ENCODE data around the gene STXBP6. TPM values are rescaled to one million over a fixed set of nuclear protein-coding genes. Genes with fewer than 3 reads are reported as not detected.

STXBP6 gene
- total and polyA plus RNA-seq, 2 of the 13 experiments (the other 11 are each of a cell fraction or from before 2014, with no cell fraction given) = 35.3 to 42.8 TPM

GRCh38 chr14:24892497-24893051 lies 157.4 kb downstream of the STXBP6 start (continued):
- TF ChIP-seq, protein P1, sequence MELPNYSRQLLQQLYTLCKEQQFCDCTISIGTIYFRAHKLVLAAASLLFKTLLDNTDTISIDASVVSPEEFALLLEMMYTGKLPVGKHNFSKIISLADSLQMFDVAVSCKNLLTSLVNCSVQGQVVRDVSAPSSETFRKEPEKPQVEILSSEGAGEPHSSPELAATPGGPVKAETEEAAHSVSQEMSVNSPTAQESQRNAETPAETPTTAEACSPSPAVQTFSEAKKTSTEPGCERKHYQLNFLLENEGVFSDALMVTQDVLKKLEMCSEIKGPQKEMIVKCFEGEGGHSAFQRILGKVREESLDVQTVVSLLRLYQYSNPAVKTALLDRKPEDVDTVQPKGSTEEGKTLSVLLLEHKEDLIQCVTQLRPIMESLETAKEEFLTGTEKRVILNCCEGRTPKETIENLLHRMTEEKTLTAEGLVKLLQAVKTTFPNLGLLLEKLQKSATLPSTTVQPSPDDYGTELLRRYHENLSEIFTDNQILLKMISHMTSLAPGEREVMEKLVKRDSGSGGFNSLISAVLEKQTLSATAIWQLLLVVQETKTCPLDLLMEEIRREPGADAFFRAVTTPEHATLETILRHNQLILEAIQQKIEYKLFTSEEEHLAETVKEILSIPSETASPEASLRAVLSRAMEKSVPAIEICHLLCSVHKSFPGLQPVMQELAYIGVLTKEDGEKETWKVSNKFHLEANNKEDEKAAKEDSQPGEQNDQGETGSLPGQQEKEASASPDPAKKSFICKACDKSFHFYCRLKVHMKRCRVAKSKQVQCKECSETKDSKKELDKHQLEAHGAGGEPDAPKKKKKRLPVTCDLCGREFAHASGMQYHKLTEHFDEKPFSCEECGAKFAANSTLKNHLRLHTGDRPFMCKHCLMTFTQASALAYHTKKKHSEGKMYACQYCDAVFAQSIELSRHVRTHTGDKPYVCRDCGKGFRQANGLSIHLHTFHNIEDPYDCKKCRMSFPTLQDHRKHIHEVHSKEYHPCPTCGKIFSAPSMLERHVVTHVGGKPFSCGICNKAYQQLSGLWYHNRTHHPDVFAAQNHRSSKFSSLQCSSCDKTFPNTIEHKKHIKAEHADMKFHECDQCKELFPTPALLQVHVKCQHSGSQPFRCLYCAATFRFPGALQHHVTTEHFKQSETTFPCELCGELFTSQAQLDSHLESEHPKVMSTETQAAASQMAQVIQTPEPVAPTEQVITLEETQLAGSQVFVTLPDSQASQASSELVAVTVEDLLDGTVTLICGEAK (IDR thresholded peaks at IDR 0.05) = no peak
- TF ChIP-seq, protein P1 (CRISPR knock-in tag; IDR thresholded peaks at IDR 0.05) = no peak
- 0 out of 2 replicates have a peak, but pooled peaks have one; percentile 3 for TF ChIP-seq ATF2 (CRISPR knock-in tag; IDR thresholded peaks at IDR 0.05)
- TF ChIP-seq ZNF501 (CRISPR knock-in tag; IDR thresholded peaks at IDR 0.05) = no peak
- 0 out of 2 replicates have a peak, but pooled peaks have one; percentile 47 for TF ChIP-seq ZNF552 (CRISPR knock-in tag; IDR thresholded peaks at IDR 0.05; ENCODE audit: borderline replicate concordance)
- TF ChIP-seq GLMP (CRISPR knock-in tag; IDR thresholded peaks at IDR 0.05; ENCODE audit: borderline replicate concordance) = no peak
- TF ChIP-seq PAXIP1 (CRISPR knock-in tag; conservative IDR thresholded peaks at IDR 0.05) = no peak
- TF ChIP-seq ZBTB3 (CRISPR knock-in tag; IDR thresholded peaks at IDR 0.05; ENCODE audit: borderline replicate concordance, low read depth) = no peak
- TF ChIP-seq ARNTL (CRISPR knock-in tag; IDR thresholded peaks at IDR 0.05) = no peak
- TF ChIP-seq ZNF546 (CRISPR knock-in tag; conservative IDR thresholded peaks at IDR 0.05) = no peak
- TF ChIP-seq POLR2G (IDR thresholded peaks at IDR 0.05; ENCODE audit: low read depth, low read length) = no peak
- TF ChIP-seq SALL1 (CRISPR knock-in tag; IDR thresholded peaks at IDR 0.05) = peak; percentile 69

All from HepG2 (cell line).